GM12878 (cell line): ENCODE data around the gene DTX4. TPM values are rescaled to one million over a fixed set of nuclear protein-coding genes. Genes with fewer than 3 reads are reported as not detected.

Source experiments
- ATAC-seq: fragments of 200-7000 bp; cut with Tn5 transposase; 3 replicates; pipeline ENCODE4 v1.9.1; 2020; ENCODE audit warnings: mild to moderate bottlenecking, moderate library complexity
- BruUV-seq: library from RNA; stranded (reverse); fragments of 400-500 nt; replicated peaks from 2 replicates; lab custom pipeline; 2021; lab: Mats Ljungman, UMichigan
- CTCF ChIA-PET: fragments of 300-600 bp; sonication (Branson Sonifier 250); formaldehyde crosslinking; extraction: SDS; loops from one replicate; lab custom pipeline; 2021; ENCODE audit warnings: inconsistent platforms; lab: Yijun Ruan, JAX
- POLR2A ChIA-PET: fragments of 350-600 bp; formaldehyde crosslinking; extraction: SDS; loops from one replicate; lab custom pipeline; 2021; ENCODE audit warnings: inconsistent platforms; lab: Charles Lee
- RAD21 ChIA-PET: fragments of 300-600 bp; sonication (Branson Sonifier 250); formaldehyde crosslinking; loops from one replicate; lab custom pipeline; 2023; ENCODE audit warnings: antibody characterized with exemption; ENCODE audit not compliant: unreplicated experiment; lab: Charles Lee
- SMC1A ChIA-PET: fragments of 300-600 bp; sonication (Branson Sonifier 250); formaldehyde crosslinking; loops from one replicate; lab custom pipeline; 2023; ENCODE audit not compliant: unreplicated experiment, uncharacterized antibody; lab: Charles Lee
- DNase-seq: peaks from one replicate; pipeline ENCODE4 v3.0.0-alpha.2; 2011; ENCODE audit warnings: low read depth, low spot score
- FAIRE-seq: peaks from 3 replicates; lab custom pipeline; 2011; peaks lifted over from hg19 to GRCh38; lab: Jason Lieb, UNC
- H2AFZ ChIP-seq: 2 replicates; pipeline ENCODE4 v1.6.0; 2011; ENCODE audit warnings: low read depth, low read length, control low read depth; ENCODE audit not compliant: control insufficient read depth
- H3K27ac ChIP-seq: 2 replicates; pipeline ENCODE4 v1.5.1; 2011; ENCODE audit warnings: control low read depth; ENCODE audit not compliant: control insufficient read depth, insufficient read depth
- H3K27me3 ChIP-seq, 2 experiments: replicated peaks in 1 of 2; 2 replicates each; pipeline versions ENCODE4 v1.6.0 to v1.6.1; 2011; ENCODE audit warnings: low read length in 1 of 2; ENCODE audit not compliant: control insufficient read depth in 2 of 2, insufficient read depth in 2 of 2
- H3K36me3 ChIP-seq, 2 experiments: 2 replicates each; pipeline ENCODE4 v1.5.1; 2011; ENCODE audit warnings: low read length in 1 of 2; ENCODE audit not compliant: control insufficient read depth in 2 of 2, insufficient read depth in 2 of 2
- H3K4me1 ChIP-seq: 2 replicates; pipeline ENCODE4 v1.6.1; 2011; ENCODE audit warnings: mild to moderate bottlenecking, low read length, moderate library complexity, mixed read lengths; ENCODE audit not compliant: control insufficient read depth, insufficient read depth
- H3K4me2 ChIP-seq: 2 replicates; pipeline ENCODE4 v1.6.0; 2011; ENCODE audit warnings: control low read depth; ENCODE audit not compliant: control insufficient read depth, insufficient read depth
- H3K4me3 ChIP-seq: fragments of 200-600 bp; sonication (generic); 2 replicates; pipeline ENCODE4 v1.5.1; 2016
- H3K79me2 ChIP-seq: 2 replicates; pipeline ENCODE4 v1.6.0; 2011; ENCODE audit warnings: low read length; ENCODE audit not compliant: control insufficient read depth, insufficient read depth
- H3K9ac ChIP-seq: 2 replicates; pipeline ENCODE4 v1.8.0; 2011; ENCODE audit warnings: low read length, control low read depth, mixed read lengths; ENCODE audit not compliant: control insufficient read depth, insufficient read depth
- H3K9me3 ChIP-seq: replicated peaks from 3 replicates; pipeline ENCODE4 v1.5.1; 2011; ENCODE audit warnings: mild to moderate bottlenecking, low read length; ENCODE audit not compliant: control insufficient read depth, insufficient read depth
- H4K20me1 ChIP-seq: 2 replicates; pipeline ENCODE4 v1.6.0; 2011; ENCODE audit not compliant: control insufficient read depth, insufficient read depth
- BHLHE40 ChIP-seq, 2 experiments: fragments of 450-650 bp in 1 of 2; IDR thresholded peaks; 2 replicates each; pipeline ENCODE4 v1.6.1; 2011 to 2017; ENCODE audit warnings: low read depth in 2 of 2, borderline replicate concordance in 1 of 2, improper control_type of control experiment in 1 of 2, low read length in 1 of 2, mild to moderate bottlenecking in 1 of 2
- CEBPB ChIP-seq, 2 experiments: fragments of 150-350 bp in 1 of 2; IDR thresholded peaks; 2 replicates each; pipeline ENCODE4 v1.6.1; 2012 to 2014; ENCODE audit warnings: low read depth in 2 of 2, low read length in 2 of 2, borderline replicate concordance in 1 of 2, inconsistent platforms in 1 of 2
- DPF2 ChIP-seq: fragments of 450-650 bp; IDR thresholded peaks from 2 replicates; pipeline ENCODE4 v1.6.1; 2017; ENCODE audit warnings: mild to moderate bottlenecking
- FOS ChIP-seq: IDR thresholded peaks from 3 replicates; pipeline ENCODE4 v1.6.1; 2011; ENCODE audit warnings: borderline replicate concordance; ENCODE audit not compliant: insufficient read length; ENCODE audit errors: extremely low read depth
- IKZF2 ChIP-seq, 2 experiments: fragments of 450-650 bp; IDR thresholded peaks; 2 replicates each; pipeline ENCODE4 v1.6.1; 2017; ENCODE audit warnings: mild to moderate bottlenecking in 2 of 2, moderate library complexity in 2 of 2
- MEF2A ChIP-seq: IDR thresholded peaks from 2 replicates; pipeline ENCODE4 v1.6.1; 2011; ENCODE audit warnings: low read depth, mild to moderate bottlenecking, low read length, moderate library complexity; ENCODE audit not compliant: insufficient read depth
- MTA2 ChIP-seq: fragments of 450-650 bp; IDR thresholded peaks from 2 replicates; pipeline ENCODE4 v1.6.1; 2016; ENCODE audit warnings: low read depth, mild to moderate bottlenecking, moderate library complexity
- NBN ChIP-seq: fragments of 450-650 bp; IDR thresholded peaks from 2 replicates; pipeline ENCODE4 v1.6.1; 2016
- NFXL1 ChIP-seq: fragments of 450-650 bp; IDR thresholded peaks from 2 replicates; pipeline ENCODE4 v1.6.1; 2017; ENCODE audit warnings: antibody characterized with exemption, mild to moderate bottlenecking, borderline replicate concordance
- NR2F1 ChIP-seq: fragments of 450-650 bp; conservative IDR thresholded peaks from 2 replicates; pipeline ENCODE4 v1.6.1; 2017; ENCODE audit warnings: mild to moderate bottlenecking
- POLR2AphosphoS5 ChIP-seq: IDR thresholded peaks from 2 replicates; pipeline ENCODE4 v1.6.1; 2011; ENCODE audit warnings: mild to moderate bottlenecking, low read length, inconsistent platforms
- RELA ChIP-seq: fragments of 450-650 bp; IDR thresholded peaks from 2 replicates; pipeline ENCODE4 v1.8.0; 2014; ENCODE audit warnings: borderline replicate concordance; ENCODE audit not compliant: partially characterized antibody
- RELB ChIP-seq: fragments of 450-650 bp; IDR thresholded peaks from 2 replicates; pipeline ENCODE4 v1.6.1; 2017; ENCODE audit warnings: low read depth, mild to moderate bottlenecking, moderate library complexity
- RUNX3 ChIP-seq: IDR thresholded peaks from 2 replicates; pipeline ENCODE4 v1.6.1; 2012; ENCODE audit warnings: low read length, inconsistent platforms
- SMAD5 ChIP-seq: IDR thresholded peaks from 2 replicates; pipeline ENCODE4 v1.6.1; 2016; ENCODE audit warnings: antibody characterized with exemption, low read depth
- STAT1 ChIP-seq: fragments of 450-650 bp; conservative IDR thresholded peaks from 2 replicates; pipeline ENCODE4 v1.6.1; 2014; ENCODE audit warnings: antibody characterized with exemption, mild to moderate bottlenecking
- SUPT20H ChIP-seq: IDR thresholded peaks from 2 replicates; pipeline ENCODE4 v1.6.1; 2011; ENCODE audit warnings: low read depth, mild to moderate bottlenecking, low read length, moderate library complexity, borderline replicate concordance; ENCODE audit not compliant: control insufficient read depth
- TCF12 ChIP-seq: IDR thresholded peaks from 2 replicates; pipeline ENCODE4 v1.6.1; 2011; ENCODE audit warnings: low read depth, mild to moderate bottlenecking, low read length
- ZNF24 ChIP-seq: fragments of 450-650 bp; IDR thresholded peaks from 2 replicates; pipeline ENCODE4 v1.6.1; 2017; ENCODE audit warnings: antibody characterized with exemption, mild to moderate bottlenecking
- WGBS: methylation state at CpG from one replicate; pipeline ENCODE4 v1.1.6; 2016; ENCODE audit warnings: low lambda C conversion rate; ENCODE audit not compliant: insufficient replicate concordance, insufficient coverage; ENCODE audit errors: missing lambda C conversion rate; 5-methylcytosine and 5-hydroxymethylcytosine counted together
- in situ Hi-C: fragments of 300-500 bp; cut with MboI; formaldehyde crosslinking; loops from 9 replicates; pipeline ENCODE4 v1.14.3; 2018; ENCODE audit warnings: mixed read lengths
- intact Hi-C: fragments of 100-400 bp; cut with micrococcal nuclease; formaldehyde crosslinking; loops from one replicate; pipeline ENCODE4 v1.14.2; 2022; ENCODE audit not compliant: unreplicated experiment
- polyA plus RNA-seq, 11 experiments: library from polyadenylated mRNA; depleted of rRNA in 4 of 11; unstranded in 6 of 11; stranded (reverse) in 5 of 11; fragments of >200 nt; fragmentation: Nextera tagmentation in 4 of 11; fragmentation: Illumina TruSeq in 1 of 11; extraction: Ambion mirVana in 4 of 11; extraction: Trizol in 1 of 11; gene quantifications; 1 replicate in 1 of 11; 2 replicates in 10 of 11; pipeline versions ENCODE4 v1.2.1 to v1.2.3, GENCODE V29; 2011 to 2016; ENCODE audit warnings: inconsistent platforms in 2 of 11, missing spikeins in 2 of 11, low read depth in 1 of 11
- total RNA-seq, 4 experiments: library from RNA; depleted of rRNA in 3 of 4; stranded (reverse); fragments of >200 nt in 3 of 4; fragmentation: Illumina TruSeq in 1 of 4; extraction: Trizol in 1 of 4; gene quantifications; 2 replicates each; pipeline versions ENCODE4 v1.2.1 to v1.2.3, GENCODE V29; 2013 to 2021

Gene DTX4
- total and polyA plus RNA-seq, 10 of the 15 experiments (the other 5 are each of a cell fraction or from before 2014, with no cell fraction given) = 3.8 to 25.8 (median 10.5) TPM

GRCh38 chr11:59173964-59174663 lies 2.2 kb downstream of the DTX4 start:
- intact Hi-C loops = loop anchor here (1.0 to 5.0 kb wide), 2 partner anchors 12 to 208 kb away; no protein-coding TSS in a partner anchor
- Histone ChIP-seq H2AFZ (no peak overlapping the region), H3K9me3 (peaks cover 10% of the 10 kb centered on the region; the same call in 2 of the 3 replicates), H3K36me3 (0 out of 4 replicates have a peak, but pooled peaks cover 0 to 3% of the 10 kb centered on the region in 2 experiments), H4K20me1 (no peaks in the 10 kb centered on the region), H3K27ac (peak overlapping the region; percentile 84), H3K4me3 (peak overlapping the region; percentile 93), H3K27me3 (no peaks in the 10 kb centered on the region), H3K79me2 (peaks cover 60% of the 10 kb centered on the region), H3K9ac (peak overlapping the region; percentile 83), H3K4me1 (peaks cover 6% of the 10 kb centered on the region), H3K4me2 (peak overlapping the region; percentile 93)
- DNase-seq = no peak
- no peak for FAIRE-seq
- SMC1A ChIA-PET = interaction anchor here (1.0 to 14.9 kb wide), 12 partner anchors 11 to 255 kb away, joined by 3 to 155 read pairs (median 6); partner anchors contain the start of gene MPEG1
- POLR2A ChIA-PET = interaction anchor here (0.6 to 4.3 kb wide), 12 partner anchors 9 to 392 kb away, joined by 3 to 32 read pairs (median 8); partner anchors contain the start of gene MPEG1
- no TSS peak for BruUV-seq
- peak; percentile 60 for ATAC-seq
- in situ Hi-C loops = loop anchor here (5.0 to 10.0 kb wide), 3 partner anchors 33 to 381 kb away; no protein-coding TSS in a partner anchor
- RAD21 ChIA-PET = interaction anchor here (0.8 to 9.0 kb wide), 14 partner anchors 10 to 109 kb away, joined by 3 to 183 read pairs (median 4); partner anchors contain the start of gene MPEG1
- 35% methylated on average over 5 of the region's 7 CpGs for WGBS
- CTCF ChIA-PET = interaction anchor here (0.6 to 30.3 kb wide), 14 partner anchors 8 to 257 kb away, joined by 3 to 1180 read pairs (median 6); partner anchors contain the start of gene MPEG1
- TF ChIP-seq NFXL1 (no peak), SMAD5 (0 out of 2 replicates have a peak, but pooled peaks have one; percentile 69), RELB (peak; percentile 90), ZNF24 (peak; percentile 84), RUNX3 (no peak), NR2F1 (peak; percentile 42; the same call in 1 of the 2 replicates), TCF12 (peak; percentile 39; the same call in 1 of the 2 replicates), MTA2 (peak; percentile 43; the same call in 1 of the 2 replicates), MEF2A (no peak), DPF2 (no peak), FOS (no peak), RELA (peak; percentile 75), NBN (peak; percentile 90; the same call in 1 of the 2 replicates), BHLHE40 (IDR thresholded peaks at IDR 0.05; ENCODE audit: borderline replicate concordance in 1 of 2, low read depth in 2 of 2, low read length in 1 of 2) (no peak), POLR2AphosphoS5 (peak; percentile 66), SUPT20H (no peak), STAT1 (no peak), IKZF2 (IDR thresholded peaks at IDR 0.05) (peak; percentile 78 to 84), CEBPB (IDR thresholded peaks at IDR 0.05; ENCODE audit: borderline replicate concordance in 1 of 2, low read depth in 2 of 2, low read length in 2 of 2) (peak in 1 of 2 experiments; percentile 97; a peak in 3 of 4 replicates)
